BLaER1 (cell line): ENCODE results near the gene VMO1.

Source experiments
- H3K27ac ChIP-seq: shearing (Covaris generic); formaldehyde crosslinking; 2 replicates; pipeline ENCODE4 v1.8.1; 2022
- H3K27me3 ChIP-seq: shearing (Covaris generic); formaldehyde crosslinking; 2 replicates; pipeline ENCODE4 v1.8.1; 2022
- H3K36me3 ChIP-seq: shearing (Covaris generic); formaldehyde crosslinking; 2 replicates; pipeline ENCODE4 v1.8.1; 2022
- H3K4me1 ChIP-seq: shearing (Covaris generic); formaldehyde crosslinking; 2 replicates; pipeline ENCODE4 v1.8.1; 2022
- H3K4me2 ChIP-seq: shearing (Covaris generic); formaldehyde crosslinking; 2 replicates; pipeline ENCODE4 v1.8.1; 2022
- H3K4me3 ChIP-seq: shearing (Covaris generic); formaldehyde crosslinking; 2 replicates; pipeline ENCODE4 v1.8.1; 2022
- H3K9ac ChIP-seq: shearing (Covaris generic); formaldehyde crosslinking; 2 replicates; pipeline ENCODE4 v1.8.1; 2022
- H3K9me3 ChIP-seq: shearing (Covaris generic); formaldehyde crosslinking; 2 replicates; pipeline ENCODE4 v1.8.1; 2022
- H4K20me1 ChIP-seq: shearing (Covaris generic); formaldehyde crosslinking; 2 replicates; pipeline ENCODE4 v1.8.1; 2022
- Cebpa-rat ChIP-seq: shearing (Covaris generic); IDR thresholded peaks from 2 replicates; pipeline ENCODE4 v1.8.1; 2022

VMO1 gene

GRCh38 chr17:4802228-4802627, 16.1 kb upstream of the VMO1 start, which contains the start of gene C17orf114:
TSS of gene C17orf114 (minus strand) at chr17:4802328.
- no peaks in the 10 kb centered on the region for H3K27me3 ChIP-seq
- no peak within 1 kb of the TSS for H3K9ac ChIP-seq
- no peak for TF ChIP-seq Cebpa-rat
- H3K36me3 ChIP-seq: peaks cover 27% of the 10 kb centered on the region
- peaks cover 12% of the 10 kb centered on the region for H3K4me1 ChIP-seq
- H3K9me3 ChIP-seq: no peaks in the 10 kb centered on the region
- H3K4me2 ChIP-seq: no peak within 1 kb of the TSS
- H3K4me3 ChIP-seq: no peak within 1 kb of the TSS
- no peak within 1 kb of the TSS for H3K27ac ChIP-seq
- H4K20me1 ChIP-seq: no peaks in the 10 kb centered on the region

- TF ChIP-seq Cebpa-rat: no peak
- Histone ChIP-seq H3K27me3 (no peaks in the 10 kb centered on the region), H3K27ac (no peak overlapping the region), H3K9me3 (no peaks in the 10 kb centered on the region), H4K20me1 (no peaks in the 10 kb centered on the region), H3K9ac (no peak overlapping the region), H3K36me3 (peaks cover 29% of the 10 kb centered on the region), H3K4me3 (no peak overlapping the region), H3K4me1 (peaks cover 16% of the 10 kb centered on the region), H3K4me2 (no peak overlapping the region)
These were observed 14.5 kb upstream of the VMO1 start for GRCh38 chr17:4800462-4801196.

GRCh38 chr17:4796552-4796920, 10.4 kb upstream of the VMO1 start:
- Histone ChIP-seq H3K4me3 (peak overlapping the region; percentile 97), H3K27me3 (no peaks in the 10 kb centered on the region), H3K4me1 (peaks cover 18% of the 10 kb centered on the region), H3K27ac (peak overlapping the region; percentile 87), H3K9ac (peak overlapping the region; percentile 94), H3K36me3 (peaks cover 29% of the 10 kb centered on the region), H3K9me3 (no peaks in the 10 kb centered on the region), H3K4me2 (peak overlapping the region; percentile 86), H4K20me1 (no peaks in the 10 kb centered on the region)
- no peak for TF ChIP-seq Cebpa-rat

GRCh38 chr17:4795168-4795567, 9.0 kb upstream of the VMO1 start:
- Histone ChIP-seq H3K9me3 (no peaks in the 10 kb centered on the region), H3K9ac (no peak overlapping the region), H4K20me1 (no peaks in the 10 kb centered on the region), H3K4me1 (peaks cover 20% of the 10 kb centered on the region), H3K4me3 (peak overlapping the region; percentile 97; the same call in 1 of the 2 replicates), H3K27me3 (no peaks in the 10 kb centered on the region), H3K4me2 (no peak overlapping the region), H3K27ac (peak overlapping the region; percentile 87; the same call in 1 of the 2 replicates), H3K36me3 (peaks cover 29% of the 10 kb centered on the region)
- no peak for TF ChIP-seq Cebpa-rat

GRCh38 chr17:4790705-4791088, 4.5 kb upstream of the VMO1 start:
- Histone ChIP-seq H3K36me3 (no peaks in the 10 kb centered on the region), H3K9ac (peak overlapping the region; percentile 79; the same call in 1 of the 2 replicates), H3K27ac (no peak overlapping the region), H3K4me3 (peak overlapping the region; percentile 75), H3K4me1 (peaks cover 42% of the 10 kb centered on the region), H4K20me1 (peaks cover 24% of the 10 kb centered on the region), H3K4me2 (peak overlapping the region; percentile 99), H3K27me3 (peaks cover 40% of the 10 kb centered on the region), H3K9me3 (no peaks in the 10 kb centered on the region)
- no peak for TF ChIP-seq Cebpa-rat

GRCh38 chr17:4789951-4790704, 4.0 kb upstream of the VMO1 start:
- Histone ChIP-seq H3K36me3 (no peaks in the 10 kb centered on the region), H3K4me1 (peaks cover 44% of the 10 kb centered on the region), H3K4me3 (peak overlapping the region; percentile 75), H3K4me2 (peak overlapping the region; percentile 99), H3K9me3 (no peaks in the 10 kb centered on the region), H3K27ac (peak overlapping the region; percentile 72), H3K9ac (peak overlapping the region; percentile 79), H3K27me3 (peaks cover 45% of the 10 kb centered on the region), H4K20me1 (peaks cover 29% of the 10 kb centered on the region)
- no peak for TF ChIP-seq Cebpa-rat

GRCh38 chr17:4789701-4789950, 3.5 kb upstream of the VMO1 start:
- Histone ChIP-seq H3K27ac (peak overlapping the region; percentile 72), H4K20me1 (peaks cover 30% of the 10 kb centered on the region), H3K4me2 (peak overlapping the region; percentile 99), H3K4me1 (peaks cover 44% of the 10 kb centered on the region), H3K36me3 (no peaks in the 10 kb centered on the region), H3K9me3 (no peaks in the 10 kb centered on the region), H3K4me3 (peak overlapping the region; percentile 75), H3K9ac (peak overlapping the region; percentile 79), H3K27me3 (peaks cover 50% of the 10 kb centered on the region)
- TF ChIP-seq Cebpa-rat: no peak

GRCh38 chr17:4788807-4789700, 2.9 kb upstream of the VMO1 start, which contains the start of gene GLTPD2:
TSS of gene GLTPD2 (plus strand) at chr17:4788964. CDS start at chr17:4789012, 48 bp downstream.
- H3K36me3 ChIP-seq: no peaks in the 10 kb centered on the region
- H3K9ac ChIP-seq: peak within 1 kb of the TSS; percentile 79
- peaks cover 30% of the 10 kb centered on the region for H4K20me1 ChIP-seq
- TF ChIP-seq Cebpa-rat: no peak
- peak within 1 kb of the TSS; percentile 72 for H3K27ac ChIP-seq
- peak within 1 kb of the TSS; percentile 75 for H3K4me3 ChIP-seq
- H3K4me1 ChIP-seq: peaks cover 44% of the 10 kb centered on the region
- H3K4me2 ChIP-seq: peak within 1 kb of the TSS; percentile 99
- H3K27me3 ChIP-seq: peaks cover 56% of the 10 kb centered on the region
- H3K9me3 ChIP-seq: no peaks in the 10 kb centered on the region

GRCh38 chr17:4788159-4788806, 2.1 kb upstream of the VMO1 start:
- H3K36me3 ChIP-seq: no peaks in the 10 kb centered on the region
- H4K20me1 ChIP-seq: peaks cover 30% of the 10 kb centered on the region
- peak overlapping the region; percentile 99 for H3K4me2 ChIP-seq
- H3K27ac ChIP-seq: no peak overlapping the region
- H3K4me3 ChIP-seq: peak overlapping the region; percentile 75
- peaks cover 64% of the 10 kb centered on the region for H3K27me3 ChIP-seq
- H3K9ac ChIP-seq: peak overlapping the region; percentile 79; the same call in 1 of the 2 replicates
- H3K9me3 ChIP-seq: no peaks in the 10 kb centered on the region
- no peak for TF ChIP-seq Cebpa-rat
- peaks cover 44% of the 10 kb centered on the region for H3K4me1 ChIP-seq
